Esophagus muscularis mucosa (tissue), 4 donors: Measurements from ENCODE around the gene NF2. TPM values are rescaled to one million over a fixed set of nuclear protein-coding genes. Genes with fewer than 3 reads are reported as not detected.
"Not testable (repeated sequence)": the region's sequence is repeated elsewhere in the genome, so short reads cannot be mapped to it uniquely, and the experiment has no call there.

Experiments
- DNase-seq: peaks from one replicate; pipeline ENCODE4 v3.0.0-alpha.2; 2017; ENCODE audit errors: extremely low spot score
- H3K27ac ChIP-seq, 4 donors: fragments of 200-600 bp; sonication (generic); replicated peaks in 1 of 4; 1 replicate in 3 of 4; 2 replicates in 1 of 4; pipeline ENCODE4 v1.5.1; 2016 to 2019; ENCODE audit warnings: mild to moderate bottlenecking in 1 of 4
- H3K27me3 ChIP-seq, 4 donors: fragments of 200-600 bp; sonication (generic); one replicate each; pipeline versions ENCODE4 v1.5.1 to v1.6.0; 2016 to 2019
- H3K36me3 ChIP-seq, 4 donors: fragments of 200-600 bp; sonication (generic); one replicate each; pipeline ENCODE4 v1.5.1; 2016 to 2019
- H3K4me1 ChIP-seq, 4 donors: fragments of 200-600 bp; sonication (generic); one replicate each; pipeline ENCODE4 v1.5.1; 2016 to 2019
- H3K4me3 ChIP-seq, 4 donors: fragments of 200-600 bp; sonication (generic); 1 replicate in 2 of 4; 2 replicates in 2 of 4; pipeline ENCODE4 v1.5.1; 2016 to 2019; ENCODE audit warnings: mild to moderate bottlenecking in 4 of 4, moderate library complexity in 1 of 4
- H3K9me3 ChIP-seq, 4 donors: fragments of 200-600 bp; sonication (generic); 1 replicate in 3 of 4; 2 replicates in 1 of 4; pipeline ENCODE4 v1.5.1; 2016 to 2019
- EP300 ChIP-seq: sonication (generic); formaldehyde crosslinking; IDR thresholded peaks from one replicate; pipeline ENCODE4 v1.6.1; 2017; ENCODE audit warnings: antibody characterized with exemption
- POLR2A ChIP-seq: fragments of 450-650 bp; IDR thresholded peaks from one replicate; pipeline ENCODE4 v1.6.1; 2017; ENCODE audit warnings: antibody characterized with exemption, moderate library complexity, mild to moderate bottlenecking, low read depth
- POLR2AphosphoS5 ChIP-seq, 2 donors: sonication (generic); formaldehyde crosslinking; IDR thresholded peaks; one replicate each; pipeline ENCODE4 v1.6.1; 2017; ENCODE audit warnings: antibody characterized with exemption in 2 of 2
- WGBS: methylation state at CpG from one replicate; pipeline ENCODE4 v1.1.5; 2018; 5-methylcytosine and 5-hydroxymethylcytosine counted together
- intact Hi-C: fragments of 100-400 bp; cut with DNase I; formaldehyde crosslinking; loops from one replicate; pipeline ENCODE4 v1.15.1; 2023
- total RNA-seq, 4 donors: library from RNA; depleted of rRNA; stranded (reverse); fragments of >200 nt; gene quantifications; one replicate each; pipeline versions ENCODE4 v1.1.0 to v1.2.1, GENCODE V29; 2016
- TF ChIP-seq, protein P1 (sequence below), 3 experiments: fragments of 200-600 bp in 2 of 3; fragments of 450-650 bp in 1 of 3; sonication (generic) in 2 of 3; IDR thresholded peaks; one replicate each; pipeline ENCODE4 v1.5.1; 2017 to 2019; ENCODE audit warnings: antibody characterized with exemption in 3 of 3, mild to moderate bottlenecking in 2 of 3, moderate library complexity in 1 of 3

Gene NF2
- total RNA-seq, 4 donors from 2014 or later, result 34.5 to 47.3 (median 42.0) TPM

DNA sequence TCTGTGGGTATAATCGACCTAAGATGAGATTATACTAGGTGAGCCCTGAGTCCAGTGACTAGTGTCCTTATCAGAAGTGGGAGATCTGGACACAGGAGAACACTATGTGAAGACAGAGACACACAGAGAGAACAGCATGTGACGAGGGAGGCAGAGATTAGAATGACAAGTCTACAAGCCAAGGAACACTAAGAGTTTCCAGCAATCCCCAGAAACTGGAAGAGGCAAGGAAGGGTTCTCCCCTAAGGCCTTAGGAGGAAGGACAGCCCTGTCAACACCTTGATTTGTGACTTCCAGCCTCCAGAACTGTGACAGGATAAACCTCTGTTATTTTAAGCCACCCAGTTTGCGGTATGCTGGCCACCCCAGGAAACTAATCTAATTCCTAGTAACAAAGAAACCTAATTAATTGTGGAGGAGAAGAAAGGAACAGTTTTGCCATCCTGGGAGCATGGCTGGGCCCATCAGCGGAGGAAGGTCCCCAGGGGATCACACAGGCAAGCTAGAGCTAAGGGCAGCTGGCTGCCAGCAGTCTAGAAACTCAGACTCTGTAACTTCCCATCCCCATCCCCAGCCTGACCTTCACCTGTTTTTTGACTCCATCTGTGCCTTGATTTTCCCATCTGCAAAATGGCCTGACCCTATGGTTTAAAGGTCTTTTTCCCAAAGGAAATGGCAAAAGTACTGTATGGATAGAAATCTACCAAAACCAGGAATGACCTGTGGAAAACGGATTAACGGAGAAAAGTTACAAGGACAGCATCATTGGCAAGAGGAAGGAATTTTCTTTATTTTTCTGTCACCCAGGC, 39.6 kb upstream of the NF2 start:
- TF ChIP-seq POLR2AphosphoS5 (IDR thresholded peaks at IDR 0.05) (no peak), EP300 (no peak)
- DNase-seq, result no peak
- 86% methylated on average over 6 of the region's 6 CpGs for WGBS
- Histone ChIP-seq H3K9me3 (no peaks in the 10 kb centered on the region), H3K27me3 (no peaks in the 10 kb centered on the region), H3K4me1 (no peaks in the 10 kb centered on the region), H3K36me3 (peaks cover 17 to 99% (median 43%) of the 10 kb centered on the region in 4 donors), H3K27ac (no peak overlapping the region), H3K4me3 (no peak overlapping the region)
- intact Hi-C loops, result no loop called here

DNA sequence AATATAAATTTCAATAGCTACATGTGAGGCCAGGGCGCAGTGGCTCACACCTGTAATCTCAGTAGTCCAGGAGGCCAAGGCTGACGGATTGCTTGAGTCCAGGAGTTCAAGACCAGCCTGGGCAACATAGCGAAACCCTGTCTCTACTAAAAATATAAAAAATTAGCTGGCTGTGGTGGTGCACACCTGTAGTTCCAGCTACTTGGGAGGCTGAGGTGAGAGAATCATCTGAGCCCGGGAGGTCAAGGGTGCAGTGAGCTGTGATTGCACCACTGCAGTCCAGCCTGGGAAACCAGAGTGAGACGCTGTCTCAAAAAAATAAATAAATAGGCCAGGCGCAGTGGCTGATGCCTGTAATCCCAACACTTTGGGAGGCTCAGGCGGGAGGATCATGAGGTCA, 36.9 kb upstream of the NF2 start:
- H3K4me1 ChIP-seq, H3K27me3 ChIP-seq, H3K9me3 ChIP-seq, H3K4me3 ChIP-seq, H3K27ac ChIP-seq, DNase-seq, intact Hi-C loops: not testable (repeated sequence)
- 96% methylated on average over 7 of the region's 7 CpGs for WGBS
- peaks cover 14 to 94% (median 37%) of the 10 kb centered on the region in 4 donors for H3K36me3 ChIP-seq

DNA sequence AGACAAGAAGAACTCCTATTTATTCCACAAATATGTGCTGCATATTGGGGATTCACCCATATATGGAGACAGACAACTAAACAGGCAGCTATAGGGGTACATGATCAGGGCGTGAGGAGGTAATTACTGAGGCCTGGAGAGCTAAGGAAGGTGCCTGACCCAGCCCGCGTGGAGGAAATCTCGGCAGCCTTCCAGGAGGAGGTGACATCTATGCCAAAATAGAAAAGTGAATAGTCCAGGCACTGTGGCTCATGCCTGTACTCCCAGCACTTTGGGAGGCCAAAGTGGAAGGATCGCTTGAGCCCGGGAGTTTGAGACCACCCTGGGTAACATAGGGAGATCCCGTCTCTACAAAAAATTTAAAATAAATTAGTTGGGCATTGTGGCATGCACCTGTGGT, 36.1 kb upstream of the NF2 start:
- TF ChIP-seq POLR2AphosphoS5 (IDR thresholded peaks at IDR 0.05) (no peak), POLR2A (no peak), EP300 (no peak)
- TF ChIP-seq, protein P1, sequence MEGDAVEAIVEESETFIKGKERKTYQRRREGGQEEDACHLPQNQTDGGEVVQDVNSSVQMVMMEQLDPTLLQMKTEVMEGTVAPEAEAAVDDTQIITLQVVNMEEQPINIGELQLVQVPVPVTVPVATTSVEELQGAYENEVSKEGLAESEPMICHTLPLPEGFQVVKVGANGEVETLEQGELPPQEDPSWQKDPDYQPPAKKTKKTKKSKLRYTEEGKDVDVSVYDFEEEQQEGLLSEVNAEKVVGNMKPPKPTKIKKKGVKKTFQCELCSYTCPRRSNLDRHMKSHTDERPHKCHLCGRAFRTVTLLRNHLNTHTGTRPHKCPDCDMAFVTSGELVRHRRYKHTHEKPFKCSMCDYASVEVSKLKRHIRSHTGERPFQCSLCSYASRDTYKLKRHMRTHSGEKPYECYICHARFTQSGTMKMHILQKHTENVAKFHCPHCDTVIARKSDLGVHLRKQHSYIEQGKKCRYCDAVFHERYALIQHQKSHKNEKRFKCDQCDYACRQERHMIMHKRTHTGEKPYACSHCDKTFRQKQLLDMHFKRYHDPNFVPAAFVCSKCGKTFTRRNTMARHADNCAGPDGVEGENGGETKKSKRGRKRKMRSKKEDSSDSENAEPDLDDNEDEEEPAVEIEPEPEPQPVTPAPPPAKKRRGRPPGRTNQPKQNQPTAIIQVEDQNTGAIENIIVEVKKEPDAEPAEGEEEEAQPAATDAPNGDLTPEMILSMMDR (IDR thresholded peaks at IDR 0.05), result no peak
- H3K27ac ChIP-seq, result no peak overlapping the region
- no peak overlapping the region for H3K4me3 ChIP-seq
- 84% methylated on average over 7 of the region's 7 CpGs for WGBS
- no peak for DNase-seq
- intact Hi-C loops, result no loop called here
- H3K4me1 ChIP-seq, result no peaks in the 10 kb centered on the region
- H3K9me3 ChIP-seq, result no peaks in the 10 kb centered on the region
- H3K27me3 ChIP-seq, result no peaks in the 10 kb centered on the region
- peaks cover 11 to 85% (median 31%) of the 10 kb centered on the region in 4 donors for H3K36me3 ChIP-seq

DNA sequence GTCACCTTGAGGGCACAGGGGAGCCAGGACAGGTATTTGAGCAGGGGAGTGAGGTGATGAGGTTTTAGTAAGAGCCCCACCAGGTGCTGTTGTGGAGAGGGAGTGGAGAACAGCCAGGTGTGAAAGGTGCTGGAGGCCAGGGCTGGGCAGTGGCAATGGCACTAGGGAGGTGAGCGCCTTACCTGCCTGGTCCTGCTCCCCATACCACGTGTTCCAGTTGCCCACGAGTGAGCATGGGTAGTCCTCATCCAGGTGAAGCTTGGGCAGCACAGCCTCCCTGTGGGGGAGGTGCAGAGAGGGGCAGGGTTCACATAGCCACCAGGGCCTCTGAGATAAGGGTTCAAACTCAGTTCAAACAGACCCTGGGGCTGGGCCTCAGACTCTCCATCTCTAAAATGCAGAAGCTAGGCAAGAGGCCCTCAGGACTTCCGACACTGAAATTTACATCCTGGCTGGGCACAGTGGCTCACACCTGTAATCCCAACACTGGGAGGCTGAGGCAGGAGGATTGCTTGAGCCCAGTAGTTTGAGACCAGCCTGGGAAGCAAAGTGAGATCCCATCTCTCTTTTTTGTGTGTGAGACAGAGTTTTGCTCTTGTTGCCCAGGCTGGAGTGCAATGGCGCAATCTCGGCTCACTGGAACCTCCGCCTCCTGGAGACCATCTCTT, 34.3 kb upstream of the NF2 start:
- H3K4me3 ChIP-seq, result no peak overlapping the region
- H3K27me3 ChIP-seq, result no peaks in the 10 kb centered on the region
- no peak for DNase-seq
- intact Hi-C loops, result no loop called here
- 85% methylated on average over 6 of the region's 7 CpGs for WGBS
- TF ChIP-seq EP300, result no peak
- no peak for TF ChIP-seq POLR2A
- TF ChIP-seq, protein P1 (IDR thresholded peaks at IDR 0.05), result no peak
- no peak for TF ChIP-seq POLR2AphosphoS5 (IDR thresholded peaks at IDR 0.05)
- H3K36me3 ChIP-seq, result peaks cover 11 to 70% (median 28%) of the 10 kb centered on the region in 4 donors
- no peaks in the 10 kb centered on the region for H3K9me3 ChIP-seq
- no peak overlapping the region for H3K27ac ChIP-seq
- H3K4me1 ChIP-seq, result no peaks in the 10 kb centered on the region

DNA sequence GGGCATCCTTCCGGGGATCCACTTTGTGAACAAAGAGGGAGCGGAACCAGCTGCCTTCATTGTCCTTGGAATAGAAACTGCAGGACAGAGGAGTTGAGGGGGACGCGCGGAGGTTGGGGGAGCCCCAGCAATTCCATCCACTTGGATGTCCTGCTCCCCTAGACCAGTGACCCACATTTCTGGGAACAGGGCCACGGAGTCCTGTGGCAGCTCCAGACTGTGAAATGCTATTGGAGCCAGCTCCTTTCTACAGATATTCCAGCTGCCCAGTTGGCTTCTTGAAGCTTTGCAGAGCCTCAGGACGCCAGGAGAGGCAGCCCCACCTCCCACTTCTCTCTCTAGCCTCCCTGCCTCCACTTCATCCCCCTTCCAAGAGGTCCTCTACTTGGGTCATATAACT, 33.0 kb upstream of the NF2 start:
- no peak for TF ChIP-seq EP300
- no peak for TF ChIP-seq POLR2AphosphoS5 (IDR thresholded peaks at IDR 0.05)
- TF ChIP-seq POLR2A, result no peak
- TF ChIP-seq, protein P1 (IDR thresholded peaks at IDR 0.05), result no peak
- H3K36me3 ChIP-seq, result peaks cover 11 to 57% (median 26%) of the 10 kb centered on the region in 4 donors
- H3K27me3 ChIP-seq, result no peaks in the 10 kb centered on the region
- no peak for DNase-seq
- intact Hi-C loops, result no loop called here
- no peak overlapping the region for H3K27ac ChIP-seq
- no peak overlapping the region for H3K4me3 ChIP-seq
- no peaks in the 10 kb centered on the region for H3K9me3 ChIP-seq
- H3K4me1 ChIP-seq, result no peaks in the 10 kb centered on the region
- 94% methylated on average over 7 of the region's 7 CpGs for WGBS
